Heart left ventricle (tissue), 16 donors: ENCODE measurements around the gene PALS1. TPM values are rescaled to one million over a fixed set of nuclear protein-coding genes. Genes with fewer than 3 reads are reported as not detected.

Experiments
- ATAC-seq, 4 donors: fragments of 200-7000 bp; cut with Tn5 transposase; one replicate each; pipeline ENCODE4 v1.9.1; 2020 to 2022; ENCODE audit warnings: moderate library complexity in 4 of 4, mild to moderate bottlenecking in 3 of 4, moderate number of reproducible peaks in 1 of 4
- DNase-seq, 5 donors: peaks; one replicate each; pipeline ENCODE4 v3.0.0-alpha.2; 2020
- H3K27ac ChIP-seq, 12 donors: fragments of 200-600 bp; sonication (generic) in 4 of 12; one replicate each; pipeline versions ENCODE4 v1.5.0 to v1.8.0; 2016 to 2022; ENCODE audit warnings: mild to moderate bottlenecking in 2 of 12
- H3K27me3 ChIP-seq, 9 donors: fragments of 200-600 bp; sonication (generic) in 2 of 9; one replicate each; pipeline versions ENCODE4 v1.5.1 to v1.8.0; 2016 to 2022; ENCODE audit warnings: mild to moderate bottlenecking in 3 of 9
- H3K36me3 ChIP-seq, 9 donors: fragments of 200-600 bp; sonication (generic) in 2 of 9; one replicate each; pipeline versions ENCODE4 v1.5.0 to v1.8.0; 2018 to 2022; ENCODE audit warnings: mild to moderate bottlenecking in 2 of 9
- H3K4me1 ChIP-seq, 12 donors: fragments of 200-600 bp; sonication (generic) in 4 of 12; one replicate each; pipeline versions ENCODE4 v1.5.0 to v1.8.0; 2016 to 2022; ENCODE audit warnings: mild to moderate bottlenecking in 3 of 12
- H3K4me3 ChIP-seq, 12 donors: fragments of 200-600 bp; sonication (generic) in 4 of 12; one replicate each; pipeline versions ENCODE4 v1.5.0 to v1.8.0; 2017 to 2022; ENCODE audit warnings: mild to moderate bottlenecking in 9 of 12, moderate library complexity in 4 of 12
- H3K9me3 ChIP-seq, 12 donors: fragments of 200-600 bp; sonication (generic) in 4 of 12; one replicate each; pipeline versions ENCODE4 v1.5.0 to v1.8.0; 2016 to 2022; ENCODE audit warnings: mild to moderate bottlenecking in 1 of 12
- POLR2A ChIP-seq, 2 donors: fragments of 450-650 bp; IDR thresholded peaks; one replicate each; pipeline ENCODE4 v1.6.1; 2017; ENCODE audit warnings: antibody characterized with exemption in 2 of 2, mild to moderate bottlenecking in 2 of 2, moderate library complexity in 2 of 2
- WGBS, 4 donors: extraction: QIAGEN DNeasy Blood & Tissue Kit in 2 of 4; methylation state at CpG; one replicate each; pipeline versions ENCODE4 v1.1.5 to v1.1.7; 2013 to 2018; 5-methylcytosine and 5-hydroxymethylcytosine counted together
- intact Hi-C, 10 donors: fragments of 100-400 bp; cut with DNase I; formaldehyde crosslinking; loops; one replicate each; pipeline versions ENCODE4 v1.11.1 to v1.14.2; 2022
- polyA plus RNA-seq, 2 donors: library from polyadenylated mRNA; stranded (reverse); fragments of 200-250 nt; gene quantifications; one replicate each; pipeline ENCODE4 v1.2.3, GENCODE V29; 2013
- total RNA-seq, 9 donors: library from RNA; depleted of rRNA in 2 of 9; stranded (reverse); fragments of >200 nt in 2 of 9; fragmentation: NEBNext Ultra II Directional in 3 of 9; extraction: Animal tissue kit (Norgen Biotek cat#: 25700) in 3 of 9; gene quantifications; one replicate each; pipeline versions ENCODE4 v1.1.0 to v1.2.4, GENCODE V29; 2016 to 2023
- TF ChIP-seq, protein P1 (sequence below), 12 donors: fragments of 200-600 bp; sonication (generic) in 4 of 12; IDR thresholded peaks; one replicate each; pipeline versions ENCODE4 v1.5.0 to v1.8.0; 2018 to 2022; ENCODE audit warnings: antibody characterized with exemption in 12 of 12, mild to moderate bottlenecking in 5 of 12
- donor health status: ischemic (EF 13 %, LVEDD 7.1; RV severe dilation, severe dysfunction).
- donor health status: healthy with polysubstance abuse.
- donor health status: DM: no; HTN: yes; CAD: no.
- donor health status: DM: no; HTN: no; CAD: no.
- donor health status: ischemic (EF 25% LVEDD 6.9; RV normal size, moderate dysfunction).
- donor health status: ischemic (EF 25% LVEDD 5.7; RV mildly dilated, moderate dysfunction).
- donor health status: healthy.
- donor health status: DM: yes; HTN: yes; CAD: no.
- donor health status: ischemic (EF 35%, LVEDD 5.7; RV mildly dilated, moderate dysfunction).
- donor health status: nonischemic (EF 11% LVEDD 7.7; RV severe dilation, severe dysfunction).
- donor health status: DM: yes; HTN: yes; CAD: no.
- donor health status: PGD.
- donor health status: ischemic (EF 29% LVEDD 5.4; RV normal size, mild dysfunction).
- donor health status: nonischemic (EF 23%, LVEDD 6.1; RV moderate dilation, normal function).

PALS1 gene
- total and polyA plus RNA-seq, 11 donors, result 4.0 to 19.9 (median 13.0) TPM

DNA sequence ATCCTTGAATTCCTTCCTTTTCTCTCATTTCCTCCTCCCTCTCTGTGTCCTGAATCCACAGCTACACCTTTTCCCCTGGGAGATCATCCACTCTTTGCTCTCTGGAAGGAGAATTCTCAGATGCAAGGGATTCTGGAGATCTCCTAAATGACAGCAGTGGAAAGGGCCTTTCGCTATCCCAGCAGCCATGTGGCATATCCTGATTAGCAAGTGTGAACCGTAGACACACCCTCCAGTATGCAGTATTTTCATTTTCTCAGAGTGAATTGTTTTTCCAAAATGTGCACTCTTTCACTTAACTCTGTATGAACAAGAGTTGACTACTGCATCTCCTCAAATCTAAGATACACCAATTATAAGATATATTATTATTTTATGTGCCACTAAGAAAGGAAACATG is 46.0 kb upstream of the PALS1 start:
- DNase-seq, result no peak
- no peak overlapping the region for H3K4me3 ChIP-seq
- intact Hi-C loops, result no loop called here
- H3K9me3 ChIP-seq, result no peaks in the 10 kb centered on the region
- H3K27me3 ChIP-seq, result no peaks in the 10 kb centered on the region
- no peak for ATAC-seq
- H3K27ac ChIP-seq, result no peak overlapping the region
- H3K4me1 ChIP-seq, result no peaks in the 10 kb centered on the region
- no peak for TF ChIP-seq POLR2A (IDR thresholded peaks at IDR 0.05)
- TF ChIP-seq, protein P1, sequence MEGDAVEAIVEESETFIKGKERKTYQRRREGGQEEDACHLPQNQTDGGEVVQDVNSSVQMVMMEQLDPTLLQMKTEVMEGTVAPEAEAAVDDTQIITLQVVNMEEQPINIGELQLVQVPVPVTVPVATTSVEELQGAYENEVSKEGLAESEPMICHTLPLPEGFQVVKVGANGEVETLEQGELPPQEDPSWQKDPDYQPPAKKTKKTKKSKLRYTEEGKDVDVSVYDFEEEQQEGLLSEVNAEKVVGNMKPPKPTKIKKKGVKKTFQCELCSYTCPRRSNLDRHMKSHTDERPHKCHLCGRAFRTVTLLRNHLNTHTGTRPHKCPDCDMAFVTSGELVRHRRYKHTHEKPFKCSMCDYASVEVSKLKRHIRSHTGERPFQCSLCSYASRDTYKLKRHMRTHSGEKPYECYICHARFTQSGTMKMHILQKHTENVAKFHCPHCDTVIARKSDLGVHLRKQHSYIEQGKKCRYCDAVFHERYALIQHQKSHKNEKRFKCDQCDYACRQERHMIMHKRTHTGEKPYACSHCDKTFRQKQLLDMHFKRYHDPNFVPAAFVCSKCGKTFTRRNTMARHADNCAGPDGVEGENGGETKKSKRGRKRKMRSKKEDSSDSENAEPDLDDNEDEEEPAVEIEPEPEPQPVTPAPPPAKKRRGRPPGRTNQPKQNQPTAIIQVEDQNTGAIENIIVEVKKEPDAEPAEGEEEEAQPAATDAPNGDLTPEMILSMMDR (IDR thresholded peaks at IDR 0.05), result no peak
- no peaks in the 10 kb centered on the region for H3K36me3 ChIP-seq
- WGBS, 4 donors, result 49 to 60% (median 58%) methylated on average over 2 of the region's 2 CpGs

DNA sequence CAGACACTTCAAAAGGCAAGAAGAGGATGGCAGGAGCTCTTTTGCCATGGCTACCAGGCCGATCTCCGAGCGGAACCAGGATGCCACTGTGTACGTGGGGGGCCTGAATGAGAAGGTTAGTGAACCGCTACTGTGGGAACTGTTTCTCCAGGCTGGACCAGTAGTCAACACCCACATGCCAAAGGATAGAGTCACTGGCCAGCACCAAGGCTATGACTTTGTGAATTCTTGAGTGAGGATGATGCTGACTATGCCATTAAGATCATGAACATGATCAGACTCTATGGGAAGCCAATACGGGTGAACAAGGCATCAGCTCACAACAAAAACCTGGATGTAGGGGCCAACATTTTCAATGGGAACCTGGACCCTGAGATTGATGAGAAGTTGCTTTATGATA is 42.2 kb upstream of the PALS1 start:
- DNase-seq (no peak), ATAC-seq (no peak)
- TF ChIP-seq, protein P1 (IDR thresholded peaks at IDR 0.05), result no peak
- TF ChIP-seq POLR2A (IDR thresholded peaks at IDR 0.05), result no peak
- intact Hi-C loops, result no loop called here
- H3K27me3 ChIP-seq, result no peaks in the 10 kb centered on the region
- WGBS, 4 donors, result 91 to 96% (median 96%) methylated on average over 6 of the region's 6 CpGs
- H3K4me1 ChIP-seq, result no peaks in the 10 kb centered on the region
- H3K36me3 ChIP-seq, result no peaks in the 10 kb centered on the region
- no peak overlapping the region for H3K27ac ChIP-seq
- no peaks in the 10 kb centered on the region for H3K9me3 ChIP-seq
- no peak overlapping the region for H3K4me3 ChIP-seq

DNA sequence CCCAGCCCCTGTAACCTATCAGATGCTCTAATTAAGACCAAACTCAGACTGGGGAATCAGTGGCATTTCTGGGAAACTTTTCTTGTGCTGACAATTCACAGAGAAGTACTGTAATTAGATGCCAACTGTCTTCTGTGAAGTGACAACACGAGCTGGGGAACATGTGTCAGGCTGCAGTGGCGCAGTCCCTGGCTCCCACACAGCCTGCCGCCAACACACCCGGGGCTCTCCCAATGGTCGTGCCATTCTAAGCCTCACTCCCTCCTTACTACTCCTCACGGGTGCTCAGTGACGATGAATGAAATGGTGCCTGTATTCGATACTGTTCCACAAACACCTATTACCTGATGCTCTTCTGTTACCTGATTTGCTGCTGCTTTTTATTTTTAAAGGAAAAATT is 33.4 kb upstream of the PALS1 start:
- Histone ChIP-seq H3K36me3 (no peaks in the 10 kb centered on the region), H3K27me3 (no peaks in the 10 kb centered on the region), H3K27ac (no peak overlapping the region), H3K4me3 (no peak overlapping the region), H3K4me1 (no peaks in the 10 kb centered on the region), H3K9me3 (no peaks in the 10 kb centered on the region)
- 87 to 91% (median 89%) methylated on average over 8 of the region's 8 CpGs for WGBS, 4 donors
- no peak for TF ChIP-seq POLR2A (IDR thresholded peaks at IDR 0.05)
- intact Hi-C loops, result no loop called here
- ATAC-seq (no peak), DNase-seq (no peak)

DNA sequence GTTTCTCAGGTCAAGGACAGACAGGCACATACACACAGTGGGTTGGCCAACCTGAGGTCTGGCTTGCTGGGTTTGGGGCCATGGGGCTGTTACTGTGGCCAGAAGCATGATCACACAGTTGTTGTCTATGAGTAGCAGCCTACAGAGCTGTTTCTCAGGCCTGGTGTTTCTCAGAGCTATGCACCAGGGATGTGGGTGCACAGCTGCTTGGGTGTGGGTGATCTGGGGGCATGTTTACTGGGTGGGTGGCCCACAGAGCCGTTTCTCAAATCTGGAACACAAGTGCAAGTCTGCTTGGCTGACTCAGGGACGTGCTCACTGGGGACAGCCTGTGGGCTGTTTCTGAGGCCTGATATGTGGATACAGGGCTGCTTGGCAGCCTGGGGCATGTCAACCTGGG is 23.1 kb upstream of the PALS1 start:
- ATAC-seq (no peak), DNase-seq (no peak)
- intact Hi-C loops, result no loop called here
- Histone ChIP-seq H3K4me1 (no peaks in the 10 kb centered on the region), H3K9me3 (peaks cover 0 to 5% (median 0%) of the 10 kb centered on the region in 12 donors), H3K27me3 (no peaks in the 10 kb centered on the region), H3K4me3 (no peak overlapping the region), H3K27ac (no peak overlapping the region), H3K36me3 (no peaks in the 10 kb centered on the region)
- WGBS, 4 donors, result 29 to 68% (median 57%) methylated on average over 1 to 2 of the region's 2 CpGs
- TF ChIP-seq, protein P1 (IDR thresholded peaks at IDR 0.05), result no peak
- no peak for TF ChIP-seq POLR2A (IDR thresholded peaks at IDR 0.05)

DNA sequence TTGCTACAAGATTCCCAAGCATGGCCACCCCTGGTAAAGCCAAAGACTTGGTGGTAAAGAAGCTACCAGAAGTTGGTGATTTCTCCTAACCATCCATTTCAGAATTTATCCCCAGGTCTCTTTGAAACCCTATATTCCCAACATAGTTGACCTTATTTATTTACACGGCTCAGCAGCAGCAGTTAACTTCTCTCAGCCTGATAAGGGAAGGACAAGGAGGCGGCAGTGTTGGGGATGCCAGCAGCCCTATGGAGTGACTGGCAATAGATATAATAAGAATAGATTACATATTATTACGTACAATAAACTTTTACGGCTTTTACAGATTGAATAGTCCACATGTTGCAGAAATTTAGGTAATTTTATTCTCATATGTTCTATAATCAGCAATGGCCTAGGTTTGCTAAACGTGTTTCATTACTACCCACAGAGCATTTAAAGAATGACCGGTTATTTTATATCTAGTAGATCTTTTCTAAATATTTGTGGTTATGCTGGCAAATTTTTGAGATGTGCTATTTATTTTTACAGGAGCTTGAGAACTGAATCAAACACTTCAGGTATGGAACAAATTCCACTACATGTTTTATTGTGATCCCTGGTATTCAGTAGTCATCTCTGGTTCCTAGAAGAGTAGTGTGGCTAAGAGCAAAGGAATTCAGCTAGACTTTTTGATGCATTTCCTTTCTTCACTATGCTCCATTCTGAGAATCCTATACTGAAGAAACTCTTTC is 19.8 kb upstream of the PALS1 start:
- no peak for TF ChIP-seq POLR2A (IDR thresholded peaks at IDR 0.05)
- TF ChIP-seq, protein P1 (IDR thresholded peaks at IDR 0.05), result no peak
- Histone ChIP-seq H3K4me3 (no peak overlapping the region), H3K27me3 (no peaks in the 10 kb centered on the region), H3K27ac (no peak overlapping the region), H3K36me3 (no peaks in the 10 kb centered on the region), H3K4me1 (no peaks in the 10 kb centered on the region), H3K9me3 (peaks cover 0 to 5% (median 0%) of the 10 kb centered on the region in 12 donors)
- DNase-seq (no peak), ATAC-seq (no peak)
- 81 to 85% (median 83%) methylated on average over 6 of the region's 6 CpGs for WGBS, 4 donors
- intact Hi-C loops, result no loop called here
